ENCODE data around the gene POU5F1. TPM values are rescaled to one million over a fixed set of nuclear protein-coding genes. Genes with fewer than 3 reads are reported as not detected.

Gene POU5F1
- total RNA-seq, 4 donors from 2014 or later, result 0.92 to 5.5 (median 3.3) TPM

DNA sequence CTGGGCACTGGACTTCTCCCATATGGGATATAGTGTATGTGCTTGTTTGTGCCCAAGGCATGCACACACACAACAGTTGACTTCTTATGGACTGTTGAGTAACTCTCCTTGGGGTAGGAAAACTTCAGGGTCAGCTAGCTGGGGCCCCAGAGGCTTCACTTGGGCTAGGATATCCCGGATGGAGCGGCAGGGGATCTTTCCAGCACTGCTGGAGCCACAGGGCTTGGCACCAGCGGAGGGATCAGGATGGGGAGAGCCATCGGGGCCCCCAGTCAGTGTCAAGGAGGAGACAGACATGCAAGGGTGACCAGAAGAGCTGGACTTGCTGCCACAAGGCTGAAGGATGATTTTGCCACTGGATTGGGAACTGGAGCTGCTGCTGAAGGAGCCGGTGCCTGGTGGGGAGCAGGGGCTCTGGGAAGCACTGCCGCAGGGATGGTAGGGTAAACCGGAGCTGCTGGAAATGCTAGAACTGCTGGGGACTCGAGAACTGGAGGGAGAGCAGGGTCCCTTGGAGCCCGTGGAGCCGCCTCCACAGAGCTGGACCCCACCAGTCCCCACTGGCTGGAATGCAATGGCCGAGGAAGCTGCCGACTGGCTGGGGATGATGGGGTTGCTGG is 54.4 kb downstream of the POU5F1 start:
- WGBS, 2 donors, result 87 to 94% methylated on average over 4 to 5 of the region's 12 CpGs
- TF ChIP-seq, protein P1, sequence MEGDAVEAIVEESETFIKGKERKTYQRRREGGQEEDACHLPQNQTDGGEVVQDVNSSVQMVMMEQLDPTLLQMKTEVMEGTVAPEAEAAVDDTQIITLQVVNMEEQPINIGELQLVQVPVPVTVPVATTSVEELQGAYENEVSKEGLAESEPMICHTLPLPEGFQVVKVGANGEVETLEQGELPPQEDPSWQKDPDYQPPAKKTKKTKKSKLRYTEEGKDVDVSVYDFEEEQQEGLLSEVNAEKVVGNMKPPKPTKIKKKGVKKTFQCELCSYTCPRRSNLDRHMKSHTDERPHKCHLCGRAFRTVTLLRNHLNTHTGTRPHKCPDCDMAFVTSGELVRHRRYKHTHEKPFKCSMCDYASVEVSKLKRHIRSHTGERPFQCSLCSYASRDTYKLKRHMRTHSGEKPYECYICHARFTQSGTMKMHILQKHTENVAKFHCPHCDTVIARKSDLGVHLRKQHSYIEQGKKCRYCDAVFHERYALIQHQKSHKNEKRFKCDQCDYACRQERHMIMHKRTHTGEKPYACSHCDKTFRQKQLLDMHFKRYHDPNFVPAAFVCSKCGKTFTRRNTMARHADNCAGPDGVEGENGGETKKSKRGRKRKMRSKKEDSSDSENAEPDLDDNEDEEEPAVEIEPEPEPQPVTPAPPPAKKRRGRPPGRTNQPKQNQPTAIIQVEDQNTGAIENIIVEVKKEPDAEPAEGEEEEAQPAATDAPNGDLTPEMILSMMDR (IDR thresholded peaks at IDR 0.05), result no peak
- no peak for TF ChIP-seq POLR2A (IDR thresholded peaks at IDR 0.05)
- no peaks in the 10 kb centered on the region for H3K36me3 ChIP-seq
- DNase-seq, result no peak
- H3K27me3 ChIP-seq, result peaks cover 0 to 1% (median 0%) of the 10 kb centered on the region in 4 donors
- peaks cover 12 to 52% (median 22%) of the 10 kb centered on the region in 3 donors for H3K4me1 ChIP-seq
- no peak overlapping the region for H3K4me3 ChIP-seq
- peak overlapping the region in 1 of 4 donors; percentile 83 for H3K27ac ChIP-seq
- no peaks in the 10 kb centered on the region for H3K9me3 ChIP-seq
- intact Hi-C loops (cut with DNase I), result no loop called here

DNA sequence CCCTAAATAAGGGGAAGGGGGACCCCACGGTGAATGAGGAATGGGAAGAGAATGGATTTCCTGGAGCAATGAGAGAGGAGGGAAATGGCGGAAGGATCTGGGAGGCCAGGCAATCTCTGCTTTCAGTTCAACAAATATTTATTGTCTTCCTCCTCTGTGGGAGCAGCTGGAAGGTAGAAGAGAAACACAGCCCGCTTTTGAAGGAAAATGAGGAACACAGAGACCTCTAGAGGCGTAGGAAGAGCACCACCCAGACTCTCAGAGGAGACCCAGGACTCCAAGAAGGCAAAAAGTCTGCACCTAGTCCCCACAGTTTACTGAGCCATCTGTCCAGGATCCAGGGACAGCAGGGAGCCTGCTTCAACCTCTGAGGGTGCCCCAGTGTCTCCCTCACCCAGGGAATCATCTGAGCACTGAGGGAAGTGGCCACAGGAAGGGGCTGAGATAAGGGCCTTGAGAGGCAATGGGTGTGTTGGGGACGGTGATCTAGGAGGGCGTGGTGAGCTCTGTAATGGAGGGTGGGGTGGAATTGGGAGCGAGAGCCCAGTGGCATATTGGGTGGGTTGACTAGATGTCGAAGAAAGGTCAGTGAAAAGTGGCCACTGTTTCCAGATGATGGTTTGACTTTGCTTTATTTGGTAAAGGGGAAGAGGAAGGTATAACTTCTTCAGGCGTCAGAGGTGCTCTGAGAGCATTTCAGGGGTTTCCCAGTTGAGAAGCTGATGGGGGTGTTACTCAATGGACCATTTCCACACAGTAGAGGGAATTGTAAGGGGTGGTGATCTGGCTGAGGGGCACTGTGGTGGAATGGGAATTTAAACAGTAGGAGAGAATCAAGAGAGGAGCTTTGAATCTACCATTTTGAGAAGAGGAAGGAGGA is 55.3 kb downstream of the POU5F1 start:
- 46 to 54% methylated on average over 9 of the region's 9 CpGs for WGBS, 2 donors
- no peak for DNase-seq
- intact Hi-C loops (cut with DNase I), result no loop called here
- TF ChIP-seq POLR2A (IDR thresholded peaks at IDR 0.05), result no peak
- TF ChIP-seq, protein P1 (IDR thresholded peaks at IDR 0.05), result peak in 4 of 6 experiments; percentile 15 to 38 (median 20)
- H3K27me3 ChIP-seq, result peaks cover 0 to 10% (median 0%) of the 10 kb centered on the region in 4 donors
- peak overlapping the region in 3 of 4 donors; percentile 78 to 83 (median 83) for H3K27ac ChIP-seq
- no peaks in the 10 kb centered on the region for H3K36me3 ChIP-seq
- H3K4me3 ChIP-seq, result peak overlapping the region in 3 of 4 donors; percentile 28 to 54 (median 34)
- H3K9me3 ChIP-seq, result no peaks in the 10 kb centered on the region
- H3K4me1 ChIP-seq, result peaks cover 12 to 52% (median 22%) of the 10 kb centered on the region in 3 donors

DNA sequence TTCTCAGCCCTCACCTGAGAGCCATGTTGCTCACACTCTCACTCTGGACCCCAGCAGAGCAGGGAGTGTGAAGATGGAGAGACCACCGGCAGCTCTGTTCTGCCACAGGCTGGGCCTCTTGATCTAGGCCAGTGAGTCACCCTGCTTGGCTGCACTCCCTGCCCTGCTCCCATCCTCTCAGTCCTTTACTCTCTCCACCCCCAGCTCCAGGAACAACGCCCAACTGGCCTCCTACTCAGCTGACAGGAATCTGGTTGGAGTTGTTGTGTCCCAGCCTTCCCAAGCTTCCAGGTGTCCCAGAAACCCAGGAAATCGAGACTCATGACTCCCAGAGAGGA is 56.0 kb downstream of the POU5F1 start, which contains the start of gene PSORS1C1:
Gene PSORS1C1, plus strand, starts transcription at position 260 of the 338 bp plus-strand sequence. CDS start 14,833 bp downstream, outside the sequence.
- intact Hi-C loops (cut with DNase I), result no loop called here
- H3K4me1 ChIP-seq, result peaks cover 12 to 52% (median 22%) of the 10 kb centered on the region in 3 donors
- H3K27ac ChIP-seq, result peak within 1 kb of the TSS in 3 of 4 donors; percentile 78 to 83 (median 83)
- H3K9me3 ChIP-seq, result no peaks in the 10 kb centered on the region
- H3K36me3 ChIP-seq, result no peaks in the 10 kb centered on the region
- peak within 1 kb of the TSS in 3 of 4 donors; percentile 28 to 54 (median 34) for H3K4me3 ChIP-seq
- 0 to 7% methylated on average over 1 to 3 of the region's 3 CpGs for WGBS, 2 donors
- TF ChIP-seq POLR2A (IDR thresholded peaks at IDR 0.05), result no peak
- TF ChIP-seq, protein P1 (IDR thresholded peaks at IDR 0.05), result no peak
- peaks cover 0 to 17% (median 0%) of the 10 kb centered on the region in 4 donors for H3K27me3 ChIP-seq
- no peak for DNase-seq

Small RNAs within 50 kb of the gene (small RNA-seq; reads per million reads assigned to genes)
- gene POLR2LP1, result 0 reads per million in 4 donors

Other genes with a start within 250 kb of the POU5F1 start
- 10 to 100 TPM in 1 of 4 donors, 1 to 10 TPM in 3; 2.0 to 31.7 (median 6.4) TPM for gene SFTA2, start 238.5 kb downstream of the POU5F1 start, total RNA-seq
- gene MUCL3, start 229.7 kb downstream of the POU5F1 start, total RNA-seq, result 1 to 10 TPM in 2 of 4 donors, under 1 TPM in 2; 0.21 to 8.3 (median 2.4) TPM
- gene MUC21, start 187.0 kb downstream of the POU5F1 start, total RNA-seq, result 100 to 1,000 TPM; 219 to 945 (median 271) TPM
- 10 to 100 TPM in 1 of 4 donors, 1 to 10 TPM in 3; 4.1 to 10.1 (median 7.6) TPM for gene MUC22, start 160.2 kb downstream of the POU5F1 start, total RNA-seq
- gene C6orf15, start 58.1 kb downstream of the POU5F1 start, total RNA-seq, result 1 to 10 TPM in 1 of 4 donors, not detected in 3; 1.6 TPM
- gene PSORS1C1, start 55.9 kb downstream of the POU5F1 start, total RNA-seq, result 1 to 10 TPM in 3 of 4 donors, under 1 TPM in 1; 0.06 to 2.7 (median 1.2) TPM
- gene CDSN, start 50.2 kb downstream of the POU5F1 start, total RNA-seq, result under 1 TPM in 1 of 4 donors, not detected in 3; 0.13 TPM
- under 1 TPM in 1 of 4 donors, not detected in 3; 0.91 TPM for gene PSORS1C2, start 31.6 kb downstream of the POU5F1 start, total RNA-seq
- 10 to 100 TPM; 11.9 to 21.1 (median 16.2) TPM for gene CCHCR1, start 12.9 kb downstream of the POU5F1 start, total RNA-seq
- 10 to 100 TPM; 12.2 to 17.2 (median 16.6) TPM for gene TCF19, start 12.1 kb downstream of the POU5F1 start, total RNA-seq
- gene HLA-C, start 101.4 kb upstream of the POU5F1 start, total RNA-seq, result 100 to 1,000 TPM; 128 to 659 (median 229) TPM
- gene HLA-B, start 186.5 kb upstream of the POU5F1 start, total RNA-seq, result 1,000 to 10,000 TPM in 1 of 4 donors, 100 to 1,000 TPM in 3; 193 to 1,414 (median 554) TPM
- gene MICA, start 232.9 kb upstream of the POU5F1 start, total RNA-seq, result 10 to 100 TPM in 1 of 4 donors, 1 to 10 TPM in 3; 7.5 to 10.1 (median 8.8) TPM

Measured in esophagus squamous epithelium (tissue), 5 donors.